Activated CD4-positive, alpha-beta T cell treated with anti-CD3 and anti-CD28 coated beads for 4 hours (primary cell): ENCODE measurements around the gene BBS2.

ENCODE experiments used
- DNase-seq, 2 donors: peaks; one replicate each; pipeline ENCODE4 v3.0.0-alpha.2; 2020

The BBS2 gene

GRCh38 chr16:56470666-56471065 lies 49.2 kb downstream of the BBS2 start:
- DNase-seq, result no peak

GRCh38 chr16:56470232-56470631 lies 49.6 kb downstream of the BBS2 start:
- DNase-seq, result no peak

GRCh38 chr16:56469748-56470147 lies 50.1 kb downstream of the BBS2 start:
- no peak for DNase-seq

- DNase-seq, result no peak
These were observed 51.0 kb downstream of the BBS2 start for GRCh38 chr16:56468800-56469199.

GRCh38 chr16:56466344-56466743 lies 53.5 kb downstream of the BBS2 start:
- DNase-seq, result no peak

- DNase-seq, result no peak
These were observed 56.7 kb downstream of the BBS2 start for GRCh38 chr16:56463153-56463552.

GRCh38 chr16:56462064-56462796 lies 57.6 kb downstream of the BBS2 start:
- DNase-seq, result no peak

- no peak for DNase-seq
These were observed 59.7 kb downstream of the BBS2 start for GRCh38 chr16:56460101-56460500.

- no peak for DNase-seq
These were observed 61.8 kb downstream of the BBS2 start for GRCh38 chr16:56457927-56458470.

- DNase-seq, result no peak
These were observed 67.8 kb downstream of the BBS2 start for GRCh38 chr16:56451753-56452689.

- peak; percentile 89 for DNase-seq
These were observed 68.7 kb downstream of the BBS2 start, which contains the start of the genes NUDT21 and OGFOD1 for GRCh38 chr16:56450986-56451752. NUDT21 (minus strand) TSS chr16:56451332; CDS start chr16:56451202, 130 bp downstream. OGFOD1 (plus strand) TSS chr16:56451554; CDS start chr16:56451613, 59 bp downstream.

- DNase-seq, result no peak
These were observed 69.4 kb downstream of the BBS2 start for GRCh38 chr16:56450275-56450985.

GRCh38 chr16:56448005-56448404 lies 71.8 kb downstream of the BBS2 start:
- DNase-seq, result no peak

- DNase-seq, result no peak
These were observed 72.5 kb downstream of the BBS2 start for GRCh38 chr16:56447286-56447685.

GRCh38 chr16:56438038-56438437 lies 81.8 kb downstream of the BBS2 start:
- no peak for DNase-seq

- DNase-seq, result no peak
These were observed 83.6 kb downstream of the BBS2 start for GRCh38 chr16:56436258-56436657.
